Fibroblast of lung (primary cell): Measurements from ENCODE around the gene PRR16. TPM values are rescaled to one million over a fixed set of nuclear protein-coding genes. Genes with fewer than 3 reads are reported as not detected.

ENCODE experiments used
- DNase-seq, 2 donors: peaks; one replicate each; pipeline versions ENCODE4 v3.0.0 to v3.0.0-alpha.2; 2010; ENCODE audit warnings: low read depth in 2 of 2
- H2AFZ ChIP-seq: 2 replicates; pipeline ENCODE4 v1.5.1; 2012; ENCODE audit warnings: low read length, control low read depth, inconsistent platforms
- H3K27ac ChIP-seq: 2 replicates; pipeline ENCODE4 v1.5.1; 2011; ENCODE audit warnings: low read length, control low read depth; ENCODE audit not compliant: insufficient read depth
- H3K27me3 ChIP-seq: 2 replicates; pipeline ENCODE4 v1.5.1; 2011; ENCODE audit warnings: mild to moderate bottlenecking, low read length; ENCODE audit not compliant: control insufficient read depth, insufficient read depth
- H3K36me3 ChIP-seq: 2 replicates; pipeline ENCODE4 v1.5.1; 2011; ENCODE audit warnings: low read length; ENCODE audit not compliant: control insufficient read depth, insufficient read depth
- H3K4me1 ChIP-seq: 2 replicates; pipeline ENCODE4 v1.5.1; 2011; ENCODE audit warnings: low read length; ENCODE audit not compliant: control insufficient read depth, insufficient read depth; ENCODE audit errors: extremely low read depth
- H3K4me2 ChIP-seq: 2 replicates; pipeline ENCODE4 v1.5.1; 2011; ENCODE audit warnings: low read length, control low read depth; ENCODE audit not compliant: insufficient read depth; ENCODE audit errors: extremely low read depth
- H3K4me3 ChIP-seq, 4 experiments: fragments of 200-600 bp in 1 of 4; sonication (generic) in 1 of 4; replicated peaks in 1 of 4; 2 replicates each; pipeline ENCODE4 v1.5.1; 2011 to 2016; ENCODE audit warnings: low read length in 4 of 4, low read depth in 3 of 4, mild to moderate bottlenecking in 3 of 4, control low read depth in 2 of 4, inconsistent platforms in 1 of 4, mixed read lengths in 1 of 4; ENCODE audit not compliant: insufficient read depth in 1 of 4; ENCODE audit errors: control extremely low read depth in 1 of 4
- H3K79me2 ChIP-seq: 2 replicates; pipeline ENCODE4 v1.5.1; 2012; ENCODE audit warnings: mild to moderate bottlenecking, low read length, inconsistent platforms; ENCODE audit not compliant: control insufficient read depth, insufficient read depth
- H3K9ac ChIP-seq: 2 replicates; pipeline ENCODE4 v1.5.1; 2011; ENCODE audit warnings: mild to moderate bottlenecking, low read length, control low read depth; ENCODE audit not compliant: insufficient read depth
- H3K9me3 ChIP-seq: 2 replicates; pipeline ENCODE4 v1.5.1; 2012; ENCODE audit warnings: low read depth, low read length; ENCODE audit not compliant: control insufficient read depth, insufficient read depth
- H4K20me1 ChIP-seq: 2 replicates; pipeline ENCODE4 v1.5.1; 2011; ENCODE audit warnings: low read length; ENCODE audit not compliant: control insufficient read depth, insufficient read depth; ENCODE audit errors: extremely low read depth
- CTCF ChIP-seq, 2 donors: IDR thresholded peaks in 1 of 2; conservative IDR thresholded peaks in 1 of 2; 1 replicate in 1 of 2; 2 replicates in 1 of 2; pipeline ENCODE4 v1.5.1; 2011 to 2012; ENCODE audit warnings: low read length in 2 of 2, control low read depth in 1 of 2, inconsistent platforms in 1 of 2, low read depth in 1 of 2, mild to moderate bottlenecking in 1 of 2
- EZH2 ChIP-seq: IDR thresholded peaks from 2 replicates; pipeline ENCODE4 v1.5.1; 2012; ENCODE audit warnings: low read length, control low read depth, mild to moderate bottlenecking; ENCODE audit errors: missing control alignments
- polyA plus RNA-seq, 2 donors: library from polyadenylated mRNA; depleted of rRNA in 1 of 2; stranded (reverse) in 1 of 2; unstranded in 1 of 2; fragments of >200 nt; gene quantifications; 2 replicates each; pipeline ENCODE4 v1.2.1, GENCODE V29; 2011 to 2012; ENCODE audit warnings: missing spikeins in 1 of 2
- total RNA-seq: library from RNA; depleted of rRNA; stranded (reverse); fragments of >200 nt; gene quantifications from 2 replicates; pipeline ENCODE4 v1.2.1, GENCODE V29; 2014

Gene PRR16
- total and polyA plus RNA-seq, 2 donors (not counting 1 experiment from before 2014, with no cell fraction given) = 7.3 to 44.6 TPM

- Histone ChIP-seq H3K9ac (no peak overlapping the region), H3K79me2 (no peaks in the 10 kb centered on the region), H2AFZ (no peak overlapping the region), H3K27me3 (no peaks in the 10 kb centered on the region), H3K4me3 (no peak overlapping the region), H3K4me1 (no peaks in the 10 kb centered on the region), H3K9me3 (no peaks in the 10 kb centered on the region), H3K27ac (no peak overlapping the region), H3K4me2 (no peak overlapping the region), H3K36me3 (no peaks in the 10 kb centered on the region), H4K20me1 (no peaks in the 10 kb centered on the region)
- no peak for DNase-seq
- no peak for TF ChIP-seq EZH2
- no peak for TF ChIP-seq CTCF (conservative IDR thresholded peaks at IDR 0.05 in 1 of 2, IDR thresholded peaks at IDR 0.05 in 1 of 2; ENCODE audit: low read depth in 1 of 2, low read length in 2 of 2)
These were observed 266.1 kb downstream of the PRR16 start for GRCh38 chr5:120730214-120730613.

GRCh38 chr5:120734033-120734432 lies 269.9 kb downstream of the PRR16 start:
- Histone ChIP-seq H3K27me3 (no peaks in the 10 kb centered on the region), H2AFZ (no peak overlapping the region), H3K4me1 (no peaks in the 10 kb centered on the region), H3K4me2 (no peak overlapping the region), H3K9ac (no peak overlapping the region), H3K9me3 (no peaks in the 10 kb centered on the region), H4K20me1 (no peaks in the 10 kb centered on the region), H3K27ac (no peak overlapping the region), H3K4me3 (no peak overlapping the region), H3K36me3 (no peaks in the 10 kb centered on the region), H3K79me2 (no peaks in the 10 kb centered on the region)
- no peak for DNase-seq
- TF ChIP-seq EZH2 = no peak
- TF ChIP-seq CTCF (conservative IDR thresholded peaks at IDR 0.05 in 1 of 2, IDR thresholded peaks at IDR 0.05 in 1 of 2; ENCODE audit: low read depth in 1 of 2, low read length in 2 of 2) = no peak

- H4K20me1 ChIP-seq = no peaks in the 10 kb centered on the region
- TF ChIP-seq CTCF (conservative IDR thresholded peaks at IDR 0.05 in 1 of 2, IDR thresholded peaks at IDR 0.05 in 1 of 2; ENCODE audit: low read depth in 1 of 2, low read length in 2 of 2) (no peak), EZH2 (no peak)
- no peaks in the 10 kb centered on the region for H3K79me2 ChIP-seq
- H3K27me3 ChIP-seq = no peaks in the 10 kb centered on the region
- H3K4me3 ChIP-seq = no peak overlapping the region
- H3K36me3 ChIP-seq = no peaks in the 10 kb centered on the region
- no peak overlapping the region for H2AFZ ChIP-seq
- DNase-seq = peak in 1 of 2 donors; percentile 6
- no peak overlapping the region for H3K9ac ChIP-seq
- no peaks in the 10 kb centered on the region for H3K4me1 ChIP-seq
- H3K27ac ChIP-seq = no peak overlapping the region
- no peaks in the 10 kb centered on the region for H3K9me3 ChIP-seq
- H3K4me2 ChIP-seq = no peak overlapping the region
These were observed 271.0 kb downstream of the PRR16 start for GRCh38 chr5:120735076-120735475.
